Hepatocyte (in vitro differentiated cells): ENCODE results near the gene KBTBD13. TPM values are rescaled to one million over a fixed set of nuclear protein-coding genes. Genes with fewer than 3 reads are reported as not detected.

Experiments
- DNase-seq: peaks from one replicate; pipeline ENCODE4 v3.0.0-alpha.2; 2016; ENCODE audit warnings: low spot score
- H2AFZ ChIP-seq: fragments of 200-600 bp; sonication (generic); 2 replicates; pipeline ENCODE4 v1.6.0; 2016; ENCODE audit warnings: antibody characterized with exemption, mild to moderate bottlenecking
- H3K27ac ChIP-seq: fragments of 200-600 bp; sonication (generic); 2 replicates; pipeline ENCODE4 v1.5.1; 2016; ENCODE audit warnings: mild to moderate bottlenecking
- H3K27me3 ChIP-seq: fragments of 200-600 bp; sonication (generic); 2 replicates; pipeline ENCODE4 v1.6.1; 2016
- H3K36me3 ChIP-seq: fragments of 200-600 bp; sonication (generic); replicated peaks from 2 replicates; pipeline ENCODE4 v1.5.1; 2016; ENCODE audit warnings: low read depth; ENCODE audit not compliant: insufficient read depth
- H3K4me1 ChIP-seq: fragments of 200-600 bp; sonication (generic); 2 replicates; pipeline ENCODE4 v1.5.1; 2016; ENCODE audit warnings: mild to moderate bottlenecking, moderate library complexity; ENCODE audit not compliant: insufficient read depth
- H3K4me2 ChIP-seq: fragments of 200-600 bp; sonication (generic); 2 replicates; pipeline ENCODE4 v1.6.0; 2016
- H3K4me3 ChIP-seq: fragments of 200-600 bp; sonication (generic); 2 replicates; pipeline ENCODE4 v1.5.1; 2016; ENCODE audit warnings: mild to moderate bottlenecking
- H3K79me2 ChIP-seq: fragments of 200-600 bp; sonication (generic); 2 replicates; pipeline ENCODE4 v1.6.0; 2017; ENCODE audit warnings: mild to moderate bottlenecking
- H3K9me2 ChIP-seq: fragments of 200-600 bp; sonication (generic); replicated peaks from 2 replicates; pipeline ENCODE4 v1.6.0; 2017; ENCODE audit warnings: mild to moderate bottlenecking; ENCODE audit not compliant: insufficient read depth
- H3K9me3 ChIP-seq: fragments of 200-600 bp; sonication (generic); 2 replicates; pipeline ENCODE4 v1.5.1; 2016; ENCODE audit warnings: low read depth, mild to moderate bottlenecking
- H4K20me1 ChIP-seq: fragments of 200-600 bp; sonication (generic); 2 replicates; pipeline ENCODE4 v1.6.0; 2016; ENCODE audit warnings: mild to moderate bottlenecking; ENCODE audit not compliant: insufficient read depth, poor library complexity, severe bottlenecking
- EZH2 ChIP-seq: fragments of 200-600 bp; sonication (generic); IDR thresholded peaks from 2 replicates; pipeline ENCODE4 v1.6.1; 2016; ENCODE audit warnings: antibody characterized with exemption, mild to moderate bottlenecking, borderline replicate concordance
- EZH2phosphoT487 ChIP-seq: fragments of 200-600 bp; sonication (generic); IDR thresholded peaks from one replicate; pipeline ENCODE4 v1.6.1; 2018; ENCODE audit warnings: antibody characterized with exemption, mild to moderate bottlenecking, low read depth, moderate library complexity; ENCODE audit not compliant: unreplicated experiment, severe bottlenecking
- WGBS: methylation state at CpG from one replicate; pipeline ENCODE4 v1.1.6; 2016; ENCODE audit warnings: low lambda C conversion rate; ENCODE audit errors: missing lambda C conversion rate; 5-methylcytosine and 5-hydroxymethylcytosine counted together
- polyA plus RNA-seq: library from polyadenylated mRNA; unstranded; fragments of >200 nt; fragmentation: Nextera tagmentation; extraction: Ambion mirVana; gene quantifications from 2 replicates; pipeline ENCODE4 v1.2.1, GENCODE V29; 2016
- total RNA-seq: library from RNA; depleted of rRNA; stranded (reverse); fragments of >200 nt; gene quantifications from 2 replicates; pipeline ENCODE4 v1.2.3, GENCODE V29; 2014
- TF ChIP-seq, protein P1 (sequence below): fragments of 200-600 bp; sonication (generic); IDR thresholded peaks from 2 replicates; pipeline ENCODE4 v1.5.1; 2016; ENCODE audit warnings: antibody characterized with exemption, mild to moderate bottlenecking; ENCODE audit not compliant: poor library complexity

KBTBD13 gene
- total and polyA plus RNA-seq, 2 experiments from 2014 or later = 0.56 TPM; not detected in 1

DNA sequence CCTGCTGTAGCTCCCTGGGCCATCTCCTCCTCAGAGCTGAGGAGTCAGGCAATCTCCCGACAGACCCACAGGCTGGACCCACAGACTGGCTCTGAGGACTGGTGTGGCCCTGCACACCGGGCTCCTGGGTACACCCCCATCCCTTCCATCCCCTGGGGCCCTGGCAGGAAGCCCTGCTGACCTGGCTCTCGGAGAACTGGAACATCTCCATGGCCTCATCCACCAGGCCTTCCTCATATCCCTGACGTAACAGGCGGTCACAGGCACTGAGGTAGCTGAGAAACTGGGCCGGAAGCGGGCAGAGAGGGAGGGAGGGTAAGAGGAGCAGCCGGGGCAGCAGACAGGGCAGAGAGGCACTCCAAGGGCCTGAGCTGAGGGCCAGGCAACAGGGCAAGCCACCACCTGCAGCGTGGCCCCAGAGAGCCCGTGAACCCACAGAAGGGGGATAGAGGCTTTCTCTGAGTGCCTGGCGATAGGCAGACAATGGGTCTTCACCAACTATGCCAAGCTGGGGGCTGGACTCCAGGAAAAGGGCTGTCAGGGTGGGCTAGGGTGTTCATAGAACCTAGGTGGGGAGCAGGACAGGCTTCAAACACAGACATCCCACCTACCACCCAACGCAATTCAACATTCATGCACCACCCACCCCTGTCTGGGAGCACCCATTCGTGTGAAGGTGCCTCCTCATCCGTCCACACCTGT, 17.9 kb downstream of the KBTBD13 start:
- Histone ChIP-seq H3K9me2 (no peaks in the 10 kb centered on the region), H3K4me3 (no peak overlapping the region), H3K27ac (peak overlapping the region; percentile 57), H3K79me2 (no peaks in the 10 kb centered on the region), H3K4me1 (peaks cover 31% of the 10 kb centered on the region), H3K9me3 (no peaks in the 10 kb centered on the region), H2AFZ (no peak overlapping the region), H4K20me1 (no peaks in the 10 kb centered on the region), H3K27me3 (no peaks in the 10 kb centered on the region), H3K36me3 (no peaks in the 10 kb centered on the region), H3K4me2 (peak overlapping the region; percentile 44)
- DNase-seq = no peak
- WGBS = 92% methylated on average over 14 of the region's 14 CpGs
- TF ChIP-seq, protein P1, sequence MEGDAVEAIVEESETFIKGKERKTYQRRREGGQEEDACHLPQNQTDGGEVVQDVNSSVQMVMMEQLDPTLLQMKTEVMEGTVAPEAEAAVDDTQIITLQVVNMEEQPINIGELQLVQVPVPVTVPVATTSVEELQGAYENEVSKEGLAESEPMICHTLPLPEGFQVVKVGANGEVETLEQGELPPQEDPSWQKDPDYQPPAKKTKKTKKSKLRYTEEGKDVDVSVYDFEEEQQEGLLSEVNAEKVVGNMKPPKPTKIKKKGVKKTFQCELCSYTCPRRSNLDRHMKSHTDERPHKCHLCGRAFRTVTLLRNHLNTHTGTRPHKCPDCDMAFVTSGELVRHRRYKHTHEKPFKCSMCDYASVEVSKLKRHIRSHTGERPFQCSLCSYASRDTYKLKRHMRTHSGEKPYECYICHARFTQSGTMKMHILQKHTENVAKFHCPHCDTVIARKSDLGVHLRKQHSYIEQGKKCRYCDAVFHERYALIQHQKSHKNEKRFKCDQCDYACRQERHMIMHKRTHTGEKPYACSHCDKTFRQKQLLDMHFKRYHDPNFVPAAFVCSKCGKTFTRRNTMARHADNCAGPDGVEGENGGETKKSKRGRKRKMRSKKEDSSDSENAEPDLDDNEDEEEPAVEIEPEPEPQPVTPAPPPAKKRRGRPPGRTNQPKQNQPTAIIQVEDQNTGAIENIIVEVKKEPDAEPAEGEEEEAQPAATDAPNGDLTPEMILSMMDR = no peak
- TF ChIP-seq EZH2phosphoT487 (no peak), EZH2 (no peak)

DNA sequence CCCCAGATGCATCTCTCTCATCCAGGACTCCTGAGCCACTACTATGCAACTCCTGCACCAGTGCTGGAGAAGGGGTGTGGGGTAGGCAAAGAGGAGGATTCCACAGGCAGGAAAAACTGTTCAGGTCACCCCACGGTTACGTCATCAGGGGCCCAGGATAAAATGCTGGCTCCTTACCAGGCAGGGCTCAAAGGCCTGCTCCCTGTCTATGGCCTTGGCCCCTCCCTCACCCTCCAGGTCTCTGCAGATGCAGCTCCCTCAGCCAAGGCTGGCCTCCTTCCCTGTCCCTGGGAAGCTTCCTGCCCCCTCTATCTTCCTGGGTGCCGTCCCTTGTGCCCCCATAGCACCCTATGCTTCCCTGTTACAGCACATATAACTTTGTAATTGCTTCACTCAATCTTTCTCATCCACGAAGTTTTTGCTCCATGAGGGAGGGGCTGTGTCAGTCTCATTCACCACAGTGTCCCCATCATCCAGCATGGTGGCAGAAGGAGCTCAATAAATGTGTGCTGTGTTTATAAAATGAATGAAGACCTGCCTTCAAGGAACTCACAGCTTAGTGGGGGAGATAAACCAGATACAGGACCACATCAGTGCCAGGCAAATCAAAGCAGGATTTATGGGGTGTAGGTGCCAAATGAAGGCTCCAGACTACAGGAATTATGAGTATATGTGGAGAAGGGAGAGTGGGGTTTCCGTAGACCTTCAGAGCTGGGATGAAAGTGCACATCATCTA, 18.6 kb downstream of the KBTBD13 start:
- no peaks in the 10 kb centered on the region for H4K20me1 ChIP-seq
- peak overlapping the region; percentile 68 for H3K27ac ChIP-seq
- H3K4me2 ChIP-seq = peak overlapping the region; percentile 44
- no peak overlapping the region for H2AFZ ChIP-seq
- peaks cover 24% of the 10 kb centered on the region for H3K4me1 ChIP-seq
- WGBS = 61% methylated on average over 5 of the region's 5 CpGs
- no peaks in the 10 kb centered on the region for H3K9me3 ChIP-seq
- no peaks in the 10 kb centered on the region for H3K9me2 ChIP-seq
- peak; percentile 71 for DNase-seq
- no peaks in the 10 kb centered on the region for H3K36me3 ChIP-seq
- H3K79me2 ChIP-seq = no peaks in the 10 kb centered on the region
- no peaks in the 10 kb centered on the region for H3K27me3 ChIP-seq
- H3K4me3 ChIP-seq = no peak overlapping the region
- TF ChIP-seq EZH2 (no peak), EZH2phosphoT487 (no peak)
- TF ChIP-seq, protein P1 = no peak

DNA sequence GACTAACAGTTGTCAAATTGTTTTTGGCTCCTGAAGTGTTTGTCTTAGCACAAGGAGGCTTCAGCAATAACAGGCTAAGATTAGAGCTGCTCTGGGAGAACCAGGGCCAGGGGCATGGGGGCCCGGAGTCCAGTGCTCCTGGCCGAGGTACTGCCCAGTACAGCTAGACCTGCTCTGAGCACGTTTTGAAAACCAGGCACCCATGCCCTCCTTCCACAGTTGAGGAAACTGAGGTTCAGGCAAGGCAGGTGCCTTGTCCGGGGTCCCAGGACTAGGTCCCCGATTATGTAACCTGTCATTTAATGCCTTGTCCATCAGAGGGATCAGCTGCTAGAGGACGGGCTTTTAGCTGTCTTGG, 19.2 kb downstream of the KBTBD13 start:
- Histone ChIP-seq H3K27me3 (no peaks in the 10 kb centered on the region), H3K27ac (peak overlapping the region; percentile 68), H3K79me2 (no peaks in the 10 kb centered on the region), H3K36me3 (no peaks in the 10 kb centered on the region), H2AFZ (no peak overlapping the region), H3K4me1 (peaks cover 21% of the 10 kb centered on the region), H3K9me2 (no peaks in the 10 kb centered on the region), H4K20me1 (no peaks in the 10 kb centered on the region), H3K4me3 (no peak overlapping the region), H3K9me3 (no peaks in the 10 kb centered on the region), H3K4me2 (no peak overlapping the region)
- DNase-seq = no peak
- TF ChIP-seq EZH2 (no peak), EZH2phosphoT487 (no peak)
- TF ChIP-seq, protein P1 = no peak
- 88% methylated on average over 6 of the region's 6 CpGs for WGBS
